HG02798 (cell line): ENCODE results near the gene EEF1AKMT3.

Experiments
- ATAC-seq: cut with Tn5 transposase; IDR thresholded peaks from one replicate; pipeline ENCODE4 v1.9.1; 2021; ENCODE audit warnings: mild to moderate bottlenecking; ENCODE audit not compliant: unreplicated experiment, poor library complexity

Gene EEF1AKMT3

DNA sequence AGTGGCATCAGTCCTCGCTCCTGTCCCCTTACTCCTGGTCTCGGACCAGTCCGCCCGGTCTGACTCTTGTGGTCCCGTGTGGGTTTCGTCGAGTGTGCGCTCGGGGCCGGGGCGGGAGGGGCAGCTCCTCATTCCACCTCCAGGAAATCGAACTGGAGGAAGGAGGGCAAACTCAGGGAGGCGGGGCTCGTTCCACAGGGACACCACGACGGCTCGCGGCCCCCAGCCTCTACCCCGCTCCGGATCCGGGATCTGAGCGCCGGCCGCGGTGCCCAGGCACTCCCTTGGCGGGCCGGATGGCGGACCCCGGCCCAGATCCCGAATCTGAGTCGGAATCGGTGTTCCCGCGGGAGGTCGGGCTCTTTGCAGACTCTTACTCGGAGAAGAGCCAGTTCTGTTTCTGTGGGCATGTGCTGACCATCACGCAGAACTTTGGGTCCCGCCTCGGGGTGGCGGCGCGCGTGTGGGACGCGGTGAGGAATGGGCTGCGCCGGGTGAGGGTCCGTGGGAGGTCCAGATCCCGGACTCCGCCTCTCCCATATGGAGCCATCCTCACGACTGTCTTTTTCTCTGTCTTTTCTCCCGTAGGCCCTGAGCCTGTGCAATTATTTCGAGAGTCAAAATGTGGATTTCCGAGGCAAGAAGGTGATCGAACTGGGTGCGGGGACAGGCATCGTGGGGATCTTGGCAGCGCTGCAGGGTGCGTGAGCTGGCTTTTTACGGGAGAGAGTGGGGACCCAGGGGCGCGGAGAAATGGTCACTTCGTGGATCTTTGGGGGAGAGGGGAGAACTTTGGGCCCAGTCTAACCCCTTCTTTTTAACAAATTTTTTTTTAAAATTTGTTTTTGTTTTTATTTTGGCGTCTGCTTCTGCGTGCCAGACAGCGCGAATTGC, at the start of gene EEF1AKMT3:
TSS of gene EEF1AKMT3 (plus strand) at position 186 of the 894 bp plus-strand sequence. CDS start at position 297, 111 bp downstream.
- no peak for ATAC-seq

DNA sequence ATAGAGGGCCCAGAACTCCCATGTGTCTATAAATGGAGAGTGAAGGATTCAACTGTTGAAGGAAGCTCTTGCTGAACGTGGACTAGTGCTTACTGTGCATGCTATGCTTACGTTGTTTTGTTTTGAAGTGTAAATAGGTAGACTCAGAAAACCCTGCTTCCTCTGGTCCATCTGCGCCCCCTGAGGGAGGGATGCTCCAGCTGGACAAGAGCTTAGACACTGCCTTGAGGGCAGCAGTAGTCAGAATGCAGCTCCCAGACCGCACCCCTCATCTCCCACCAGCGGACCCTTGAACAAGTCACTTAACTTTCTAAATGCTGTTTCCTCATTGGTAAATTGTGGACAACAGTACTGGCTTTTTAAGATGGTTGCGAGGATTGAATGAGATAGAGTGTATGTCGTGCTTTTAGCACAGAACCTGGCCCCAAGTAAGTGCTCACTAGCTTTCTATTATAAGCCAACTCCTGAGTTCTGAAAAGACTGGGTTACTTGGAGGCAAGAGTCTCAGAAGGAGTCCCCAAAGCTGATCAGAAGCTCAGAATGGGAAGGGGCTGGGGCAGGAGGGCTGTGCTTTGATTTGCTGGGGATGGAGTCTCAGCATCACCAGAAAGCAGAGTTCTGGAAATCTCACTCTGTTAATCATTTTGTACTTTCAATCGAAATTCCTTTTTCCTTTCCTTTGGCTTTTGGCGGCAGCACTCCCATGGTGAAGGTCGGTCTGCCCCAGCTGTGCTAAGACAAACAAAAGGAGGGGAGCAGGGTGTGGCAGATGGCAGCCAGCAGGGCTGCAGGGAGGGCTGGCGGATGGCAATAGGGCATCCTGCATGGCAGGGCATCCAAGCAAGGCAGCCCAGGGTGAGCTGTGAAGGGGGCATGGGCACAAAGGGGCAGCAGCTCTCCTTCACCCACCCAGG, 49.4 kb upstream of the EEF1AKMT3 start:
- no peak for ATAC-seq

DNA sequence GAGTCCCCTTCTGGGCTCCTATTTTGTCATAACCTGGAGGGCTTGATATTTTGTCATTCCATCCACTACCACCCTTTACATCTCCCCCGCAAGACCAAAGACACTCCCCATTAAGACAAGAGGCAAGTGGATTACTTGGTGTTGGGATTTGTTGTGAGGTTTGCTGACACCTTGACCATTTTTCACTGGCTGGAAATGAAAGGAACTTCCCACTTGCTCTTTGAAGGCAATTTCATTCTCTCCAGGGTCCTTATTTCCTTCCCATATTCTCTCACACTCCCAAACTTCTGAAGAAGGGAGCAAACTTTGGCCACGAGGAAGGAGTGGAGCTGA, 48.8 kb upstream of the EEF1AKMT3 start:
- ATAC-seq: no peak

DNA sequence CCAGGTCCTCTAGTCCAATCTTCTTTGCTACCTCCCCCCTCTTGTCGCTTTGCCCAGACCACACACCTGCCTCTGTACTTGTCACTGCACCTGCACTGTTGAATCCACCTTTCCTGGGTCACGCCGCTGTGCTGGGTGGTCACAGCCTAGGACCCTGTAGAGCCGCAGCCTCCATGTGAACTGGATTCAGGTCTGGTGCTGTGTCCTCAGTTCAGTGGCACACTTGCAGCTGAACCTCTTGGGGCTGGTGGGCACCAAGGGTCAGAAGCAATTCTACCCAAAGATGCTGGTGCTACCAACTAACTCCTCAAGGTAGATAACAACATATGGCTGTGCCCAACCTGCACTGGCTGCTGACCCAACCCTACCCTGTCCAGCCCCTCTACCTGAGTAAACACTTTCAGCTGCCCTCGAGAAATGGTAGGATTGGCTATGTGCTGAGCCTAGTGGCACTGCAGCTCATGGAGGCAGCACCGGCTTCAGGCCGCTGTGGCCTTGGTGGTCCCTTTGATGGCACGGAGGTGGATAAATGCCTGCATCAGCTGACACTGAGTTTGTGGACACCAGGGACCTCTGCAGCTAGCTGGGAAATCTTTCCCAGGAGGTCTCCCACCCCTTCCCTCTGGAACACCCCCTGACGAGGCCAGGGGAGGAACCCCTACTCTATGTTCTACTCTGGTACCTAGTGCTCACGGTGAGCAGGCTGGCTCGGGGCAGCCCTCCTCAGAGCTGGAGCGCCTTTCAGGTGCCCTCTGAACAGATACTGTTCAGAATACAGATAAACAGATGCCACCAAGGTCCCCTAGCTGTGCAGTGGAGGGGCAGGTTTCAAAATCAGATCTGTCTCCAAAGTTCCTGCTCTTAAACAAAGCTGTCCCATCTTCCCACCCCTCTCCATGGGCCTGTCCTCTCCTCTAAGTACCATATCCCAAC, 48.1 kb upstream of the EEF1AKMT3 start:
- ATAC-seq: no peak

DNA sequence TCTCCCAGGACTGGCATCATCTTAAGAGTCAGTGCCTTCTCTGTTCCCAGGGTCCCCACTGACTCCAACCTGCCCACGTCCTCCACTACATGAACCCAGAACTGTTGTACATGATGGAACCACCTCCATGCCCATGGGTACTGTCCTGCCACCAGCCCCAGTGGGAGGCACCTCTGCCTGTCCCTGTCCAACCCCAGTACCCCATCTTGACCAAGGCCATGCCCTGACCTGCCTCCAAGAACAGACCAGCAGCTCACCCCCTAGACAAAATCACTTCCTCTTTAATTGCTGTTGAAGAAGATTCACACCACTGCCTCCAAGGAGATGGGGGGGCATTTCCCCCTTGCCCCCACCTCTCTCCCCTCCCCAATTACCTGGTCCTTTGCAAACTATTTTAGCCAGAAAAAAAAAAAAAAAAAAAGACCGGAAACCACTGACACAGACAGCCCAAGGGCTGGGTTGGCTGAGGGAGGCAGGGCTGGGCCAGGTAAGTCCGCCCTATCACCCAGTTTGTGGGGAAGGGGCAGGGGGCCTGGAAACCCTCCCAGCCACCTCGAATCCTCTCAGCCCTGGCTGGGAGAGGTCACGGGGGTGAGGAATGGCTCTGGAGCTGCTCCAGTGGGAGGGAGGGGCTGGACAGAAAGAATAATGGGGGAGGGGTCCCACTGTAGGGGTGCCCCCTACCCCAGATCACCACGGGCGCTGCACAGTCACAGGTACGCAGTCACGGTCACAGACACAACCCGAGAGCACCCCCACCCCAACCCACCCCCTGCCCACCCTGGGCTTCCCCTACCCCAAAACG, 47.3 kb upstream of the EEF1AKMT3 start:
- no peak for ATAC-seq

DNA sequence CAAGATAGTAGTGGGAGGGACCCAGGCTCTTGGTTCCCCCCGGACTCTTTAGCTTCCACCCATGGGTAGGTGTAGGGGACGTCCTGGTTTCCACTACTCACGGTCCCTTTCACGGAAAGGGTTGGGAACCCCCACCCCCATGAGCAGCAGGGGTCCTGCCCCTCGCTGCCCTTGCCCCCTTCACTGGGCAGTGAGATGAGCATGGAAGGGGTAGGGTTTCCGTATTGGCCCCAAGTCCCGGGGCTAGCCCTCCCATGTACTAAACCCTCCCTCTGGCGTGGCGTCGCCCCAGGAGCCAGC, 46.6 kb upstream of the EEF1AKMT3 start:
- no peak for ATAC-seq

DNA sequence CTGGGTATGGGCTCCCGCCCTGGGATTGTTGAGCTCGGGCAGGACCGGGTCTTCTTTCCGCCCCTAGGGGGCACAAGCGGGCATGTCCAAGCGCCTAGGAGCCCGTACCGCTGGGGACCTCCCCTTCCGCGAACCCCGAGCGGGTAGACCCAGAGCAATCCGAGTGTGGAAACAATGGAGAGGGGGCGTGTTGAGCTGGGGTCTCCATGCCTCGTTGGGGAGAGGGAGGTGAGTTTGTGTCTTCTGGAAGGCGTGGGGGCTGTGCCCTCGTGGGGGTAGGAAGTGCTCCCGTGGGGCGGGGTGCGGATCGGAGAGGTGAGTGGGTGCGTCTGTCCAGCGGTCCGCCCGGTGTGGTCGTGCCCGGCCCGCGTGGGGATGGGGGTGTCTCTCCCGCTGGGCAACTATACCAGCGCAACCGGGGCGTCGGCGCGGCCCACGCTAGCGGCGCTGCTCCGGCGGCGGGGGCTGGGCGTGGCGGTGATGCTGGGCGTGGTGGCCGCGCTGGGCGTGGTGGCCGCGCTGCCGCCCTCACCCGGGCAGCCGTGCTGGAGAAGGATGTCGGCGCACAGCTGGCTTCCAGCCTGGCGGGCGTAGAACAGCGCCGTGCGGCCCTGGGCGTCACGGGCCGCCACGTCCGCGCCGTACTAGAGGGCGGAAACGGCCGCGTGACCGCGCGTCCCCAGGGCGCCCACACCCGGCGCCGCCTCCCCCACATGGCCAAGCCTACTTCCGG, 46.1 kb upstream of the EEF1AKMT3 start:
- no peak for ATAC-seq

DNA sequence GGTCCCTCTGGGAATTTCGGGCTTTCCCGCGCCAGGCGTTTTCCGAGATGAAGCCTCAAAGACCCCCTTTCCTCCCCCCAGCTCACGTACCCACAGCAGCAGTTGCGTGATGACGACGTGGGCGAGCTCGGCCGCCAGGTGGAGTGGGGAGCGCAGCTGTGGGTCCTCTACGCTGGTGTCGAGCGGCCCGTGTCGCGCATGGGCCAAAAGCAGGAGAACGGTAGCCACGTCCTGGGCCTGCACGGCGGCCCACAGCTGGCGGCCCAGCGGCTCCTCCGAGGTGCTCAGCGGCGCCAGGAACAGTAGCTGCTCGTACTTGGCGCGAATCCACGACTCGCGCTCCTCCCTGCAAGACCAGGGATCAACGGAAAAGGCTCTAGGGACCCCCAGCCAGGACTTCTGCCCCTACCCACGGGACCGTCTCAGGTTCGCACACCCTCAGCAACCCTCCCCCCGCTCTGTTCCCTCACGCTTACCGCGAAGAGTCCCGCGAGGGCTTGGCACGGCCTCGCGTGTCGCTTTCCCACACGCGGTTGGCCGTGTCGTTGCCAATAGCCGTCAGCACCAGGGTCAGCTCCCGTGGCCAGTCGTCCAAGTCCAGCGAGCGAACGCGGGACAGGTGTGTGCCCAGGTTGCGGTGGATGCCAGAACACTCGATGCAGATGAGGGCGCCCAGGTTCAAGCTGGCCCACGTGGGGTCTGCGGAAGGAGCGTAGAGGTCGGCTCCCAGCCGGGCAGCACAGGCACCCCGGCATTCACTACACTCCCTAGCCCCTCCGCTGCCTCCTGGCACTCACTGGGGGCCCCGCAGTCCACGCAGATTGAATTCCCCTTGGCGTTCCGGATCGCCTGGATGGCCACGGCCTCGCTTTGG, 45.3 kb upstream of the EEF1AKMT3 start:
- no peak for ATAC-seq

DNA sequence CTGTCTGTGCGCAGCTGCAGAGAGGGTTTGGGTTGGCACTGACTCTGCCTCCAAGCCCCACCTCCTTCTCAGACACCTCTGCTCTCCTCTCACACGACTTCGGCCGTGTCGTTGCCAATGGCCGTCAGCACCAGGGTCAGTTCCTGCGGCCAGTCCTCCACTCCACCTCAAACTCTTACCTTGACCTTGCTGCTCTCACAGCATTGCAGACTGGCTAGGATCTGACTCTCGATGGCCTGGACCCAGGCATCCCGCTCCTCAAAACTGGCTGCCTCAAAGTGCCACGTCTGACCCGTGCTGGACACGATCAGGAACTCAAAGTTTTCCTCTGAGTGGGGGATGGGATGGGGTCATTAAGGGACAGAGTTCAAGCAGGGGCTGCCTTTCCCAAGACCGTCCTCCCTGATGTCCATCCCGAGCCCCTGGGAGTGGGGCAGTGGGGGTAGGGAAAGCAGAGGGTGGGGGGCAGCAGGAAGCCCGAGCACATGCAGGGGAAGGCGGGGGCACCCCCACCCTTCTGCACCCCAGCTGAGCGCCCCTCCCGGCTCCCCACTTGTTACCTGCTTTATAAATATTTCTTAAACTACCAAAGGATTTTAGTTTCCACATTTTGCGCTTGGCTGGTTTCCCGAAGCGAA, 44.5 kb upstream of the EEF1AKMT3 start:
- ATAC-seq: no peak

DNA sequence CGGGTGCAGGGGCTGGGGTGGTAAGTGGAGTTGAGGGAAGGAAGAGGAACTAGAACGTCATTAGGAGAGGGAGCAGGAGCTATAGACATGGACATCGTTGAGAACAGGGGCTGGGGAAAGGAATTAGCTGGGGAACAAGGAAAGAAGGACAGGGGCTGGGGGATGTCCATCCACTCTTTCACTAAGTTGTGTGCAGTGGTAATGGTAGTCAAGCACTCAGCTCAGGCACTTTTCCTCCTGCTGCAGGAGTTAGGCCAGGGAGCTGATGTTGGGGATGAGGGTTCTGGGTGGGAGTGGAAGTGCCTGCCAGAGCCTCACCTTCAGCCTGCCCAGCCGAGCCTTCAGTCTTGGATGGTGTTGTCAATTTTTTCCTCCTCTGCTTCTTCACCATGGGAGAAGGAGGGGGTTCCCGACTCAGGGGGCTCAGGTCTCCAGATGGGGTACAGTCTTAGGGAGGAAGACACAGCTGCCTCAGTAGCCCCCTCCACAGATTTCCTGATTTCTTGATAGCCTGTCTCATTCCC, 43.0 kb upstream of the EEF1AKMT3 start:
- ATAC-seq: no peak

DNA sequence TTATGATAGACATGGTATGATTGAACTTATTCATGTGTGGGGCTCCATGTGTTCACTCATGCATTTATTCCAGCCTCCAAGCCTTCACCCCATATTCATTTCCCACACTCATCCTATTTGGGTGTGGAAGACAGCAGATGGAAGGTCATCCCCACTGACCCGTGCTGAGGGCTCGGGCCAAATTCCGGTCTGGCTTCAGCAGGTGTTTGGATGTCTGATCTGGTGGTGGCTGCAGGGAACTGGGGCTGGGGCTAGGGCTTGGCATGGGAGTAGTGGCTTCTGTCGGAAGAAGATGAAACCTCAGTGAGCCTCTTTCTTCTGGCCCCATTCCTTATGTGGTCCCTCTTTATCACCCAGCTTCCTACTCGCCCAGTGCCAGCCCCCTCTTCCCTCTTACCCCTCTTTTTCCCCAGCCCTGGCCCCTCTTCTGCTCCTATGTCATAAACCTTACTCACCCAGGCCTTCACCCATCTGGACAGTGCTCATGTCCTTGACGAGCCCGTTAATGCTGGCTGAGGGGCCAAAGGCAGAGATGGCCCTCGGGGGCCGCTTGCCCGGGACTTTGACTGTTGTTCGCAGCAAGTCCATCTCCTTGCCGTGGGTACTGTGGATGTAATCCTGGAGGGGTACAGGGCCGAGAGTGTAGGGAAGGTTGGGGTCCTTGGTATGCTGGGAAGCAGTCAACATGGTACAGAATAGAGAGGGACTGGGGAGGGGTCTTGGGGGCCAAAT, 41.9 kb upstream of the EEF1AKMT3 start:
- no peak for ATAC-seq

DNA sequence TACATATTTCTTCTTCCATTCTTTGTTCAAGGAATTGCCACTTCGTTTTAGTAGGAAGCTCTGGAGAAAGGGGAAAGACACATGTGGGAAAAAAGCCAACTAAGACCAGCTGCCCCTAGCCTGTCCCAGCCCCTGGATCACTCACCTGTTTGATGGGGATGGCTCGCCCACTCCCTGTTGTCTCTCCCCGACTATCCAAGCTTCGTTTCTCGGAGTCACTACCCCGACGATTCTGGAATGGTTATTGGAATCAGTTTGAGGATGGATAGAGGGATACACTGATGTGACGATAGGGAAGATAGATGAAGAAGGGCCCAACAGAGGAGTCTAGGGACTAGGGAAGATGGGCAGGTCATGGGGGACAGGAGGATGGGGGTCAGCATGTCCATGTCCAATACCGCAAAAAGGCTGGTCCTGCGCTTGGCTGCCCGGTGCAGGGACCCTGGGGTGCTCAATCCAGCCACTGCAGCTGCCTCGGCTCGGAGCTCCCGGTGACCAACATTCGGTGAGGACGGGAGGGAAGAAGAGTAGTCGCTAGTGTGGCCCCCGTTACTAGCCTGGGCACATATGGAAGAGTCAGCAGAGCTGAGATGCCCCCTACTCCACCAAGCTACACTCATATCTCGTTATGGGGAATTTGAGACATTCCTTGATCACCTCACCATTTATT, 40.9 kb upstream of the EEF1AKMT3 start:
- no peak for ATAC-seq

DNA sequence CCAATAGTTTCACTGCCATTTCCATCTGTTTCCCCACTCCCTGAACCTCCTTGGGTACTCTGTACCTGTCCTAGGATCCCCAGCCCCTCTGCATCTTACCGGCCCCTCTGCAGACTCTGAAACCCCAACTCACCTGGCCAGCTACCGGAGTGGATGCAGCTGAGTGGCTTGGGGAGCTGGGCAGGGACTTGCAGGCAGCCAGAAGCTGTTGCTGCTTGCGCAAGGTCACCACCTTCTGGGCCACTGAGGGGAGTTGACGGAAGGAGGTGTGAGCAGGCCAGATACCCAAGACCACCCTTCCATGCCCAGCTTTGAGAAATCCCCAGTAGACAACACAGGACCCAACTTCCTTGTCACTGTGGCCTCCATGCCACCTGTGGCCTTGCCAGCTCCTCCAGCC, 40.1 kb upstream of the EEF1AKMT3 start:
- ATAC-seq: no peak

DNA sequence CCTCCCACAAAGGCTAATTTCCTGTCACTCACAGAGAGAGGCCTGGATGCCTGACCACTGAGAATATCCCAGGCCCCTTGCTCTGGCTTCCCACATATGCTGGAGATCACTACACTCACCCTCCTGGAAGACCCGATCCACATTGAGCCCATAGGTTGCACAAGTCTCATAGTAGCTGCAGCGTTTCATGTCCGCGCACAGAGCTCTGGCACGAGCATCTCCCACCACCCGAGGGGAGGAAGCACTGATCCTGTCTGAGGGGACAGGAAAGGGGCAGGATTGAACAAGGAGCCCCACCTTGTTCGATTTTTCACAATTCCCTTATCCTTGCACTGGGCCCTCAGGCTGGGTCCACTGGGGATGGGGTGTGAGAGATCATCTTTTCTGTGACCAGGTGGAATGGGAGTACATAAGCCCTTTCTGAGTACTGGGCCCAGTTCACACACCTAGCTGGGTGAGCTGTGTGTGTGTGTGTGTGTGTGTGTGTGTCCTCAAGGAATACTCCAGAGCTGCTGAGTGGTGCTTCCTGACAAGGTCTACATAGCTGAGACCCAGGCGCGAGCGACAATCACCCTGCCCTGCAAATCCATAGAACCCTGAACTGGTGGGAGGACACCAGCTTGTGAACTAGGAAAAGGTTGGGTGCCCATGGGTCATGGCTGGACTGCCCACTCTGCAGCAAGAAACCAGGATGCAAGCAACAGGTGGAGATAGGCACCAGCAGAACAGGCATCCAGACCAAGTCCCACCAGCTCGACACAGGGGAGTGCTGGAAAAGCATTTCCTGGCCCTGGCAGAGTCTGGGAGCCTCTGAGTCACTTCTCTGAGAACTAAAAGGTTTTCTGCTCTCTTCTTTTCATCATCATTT, 39.5 kb upstream of the EEF1AKMT3 start:
- no peak for ATAC-seq

DNA sequence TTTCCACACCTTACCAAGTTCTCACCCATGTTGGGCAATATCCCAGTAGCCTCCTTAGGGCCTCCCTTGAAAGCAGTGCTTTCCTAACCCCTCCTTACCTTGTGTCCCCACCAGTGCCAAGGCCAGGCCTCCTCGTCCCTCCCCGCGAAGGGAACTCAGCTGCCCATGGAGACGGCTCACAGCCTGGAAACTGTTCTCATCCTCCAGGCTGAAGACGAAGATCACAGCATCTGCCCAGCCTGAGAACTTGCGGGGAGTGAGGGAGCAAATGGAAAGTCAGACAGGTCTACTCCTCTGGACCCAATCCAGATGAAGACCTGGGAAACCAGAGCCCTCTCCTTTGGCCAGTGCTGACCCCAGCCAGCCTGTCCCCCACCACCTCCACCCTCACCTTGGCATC, 38.5 kb upstream of the EEF1AKMT3 start:
- ATAC-seq: no peak
